CD4-positive, alpha-beta T cell treated with Interleukin-21 for 1 hour (primary cell): ENCODE results near the gene ZNF44.

Experiments used
- DNase-seq: peaks from one replicate; pipeline ENCODE4 v3.0.0-alpha.2; 2020

ZNF44 gene

DNA sequence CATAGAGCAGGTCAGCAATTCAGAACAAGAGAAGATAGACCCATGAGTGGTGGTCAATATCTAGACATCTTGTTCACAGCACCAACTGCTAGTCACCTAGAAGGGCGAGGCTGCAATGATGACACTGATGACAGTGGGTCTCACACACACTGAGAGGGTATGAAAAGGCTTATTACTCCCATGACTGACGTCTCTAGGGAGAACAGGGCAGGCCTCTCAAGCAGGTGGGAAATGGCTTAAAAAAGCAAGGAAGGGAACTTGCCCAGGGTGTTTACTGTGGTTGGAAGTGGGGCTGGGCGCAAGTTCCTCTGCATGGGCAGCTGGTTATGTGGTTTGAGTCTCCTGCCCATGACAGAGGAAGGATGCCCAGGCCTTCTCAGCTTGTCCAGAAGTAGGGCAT is 33.8 kb downstream of the ZNF44 start:
- DNase-seq = no peak

GRCh38 chr19:12260236-12260635 is 34.4 kb downstream of the ZNF44 start:
- no peak for DNase-seq

- no peak for DNase-seq
Observed at GRCh38 chr19:12255372-12255771, 39.3 kb downstream of the ZNF44 start.

DNA sequence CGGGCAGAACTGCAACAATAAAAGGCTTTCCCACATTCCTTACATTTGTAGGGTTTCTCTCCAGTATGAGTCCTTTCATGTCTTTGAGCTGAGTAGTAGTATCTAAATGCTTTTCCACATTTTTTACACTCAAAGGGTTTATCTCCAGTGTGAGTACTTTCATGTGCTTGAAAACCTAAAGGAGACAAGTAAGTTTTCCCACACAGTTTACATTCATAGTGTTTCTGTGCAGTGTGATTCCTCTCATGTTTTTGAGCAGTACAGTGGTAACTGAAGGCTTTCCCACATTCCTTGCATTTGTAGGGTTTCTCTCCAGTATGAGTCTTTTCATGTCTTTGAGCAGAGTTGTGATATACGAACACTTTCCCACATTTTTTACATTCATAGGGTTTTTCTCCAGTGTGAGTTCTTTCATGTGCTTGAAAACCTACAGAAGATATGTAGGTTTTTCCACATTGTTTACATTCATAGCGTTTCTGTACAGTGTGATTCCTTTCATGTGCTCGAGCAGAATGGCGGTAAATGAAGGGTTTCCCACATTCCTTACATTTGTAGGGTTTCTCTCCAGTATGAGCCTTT is 47.0 kb downstream of the ZNF44 start:
- DNase-seq = no peak

DNA sequence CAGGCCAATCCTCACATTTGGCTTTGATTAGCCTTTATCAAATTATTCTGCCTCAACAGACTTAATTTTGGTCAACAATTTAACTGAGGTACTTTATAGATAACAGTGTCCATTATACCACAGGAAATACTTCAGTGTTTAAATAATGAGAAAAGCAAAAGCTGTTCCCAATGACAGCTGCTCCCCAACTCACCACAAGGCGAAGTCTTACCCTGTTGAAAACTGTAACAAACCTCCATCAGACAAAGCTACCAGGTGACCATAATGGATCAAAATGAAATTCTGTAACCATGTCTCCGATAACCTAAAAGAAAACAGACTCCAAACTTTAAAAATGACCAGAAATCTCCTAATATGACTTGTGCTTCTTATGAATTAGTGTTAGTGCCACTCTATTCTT is 50.3 kb downstream of the ZNF44 start:
- no peak for DNase-seq

GRCh38 chr19:12237143-12237839 is 57.4 kb downstream of the ZNF44 start:
- no peak for DNase-seq

GRCh38 chr19:12232961-12233360 is 61.7 kb downstream of the ZNF44 start:
- no peak for DNase-seq

DNA sequence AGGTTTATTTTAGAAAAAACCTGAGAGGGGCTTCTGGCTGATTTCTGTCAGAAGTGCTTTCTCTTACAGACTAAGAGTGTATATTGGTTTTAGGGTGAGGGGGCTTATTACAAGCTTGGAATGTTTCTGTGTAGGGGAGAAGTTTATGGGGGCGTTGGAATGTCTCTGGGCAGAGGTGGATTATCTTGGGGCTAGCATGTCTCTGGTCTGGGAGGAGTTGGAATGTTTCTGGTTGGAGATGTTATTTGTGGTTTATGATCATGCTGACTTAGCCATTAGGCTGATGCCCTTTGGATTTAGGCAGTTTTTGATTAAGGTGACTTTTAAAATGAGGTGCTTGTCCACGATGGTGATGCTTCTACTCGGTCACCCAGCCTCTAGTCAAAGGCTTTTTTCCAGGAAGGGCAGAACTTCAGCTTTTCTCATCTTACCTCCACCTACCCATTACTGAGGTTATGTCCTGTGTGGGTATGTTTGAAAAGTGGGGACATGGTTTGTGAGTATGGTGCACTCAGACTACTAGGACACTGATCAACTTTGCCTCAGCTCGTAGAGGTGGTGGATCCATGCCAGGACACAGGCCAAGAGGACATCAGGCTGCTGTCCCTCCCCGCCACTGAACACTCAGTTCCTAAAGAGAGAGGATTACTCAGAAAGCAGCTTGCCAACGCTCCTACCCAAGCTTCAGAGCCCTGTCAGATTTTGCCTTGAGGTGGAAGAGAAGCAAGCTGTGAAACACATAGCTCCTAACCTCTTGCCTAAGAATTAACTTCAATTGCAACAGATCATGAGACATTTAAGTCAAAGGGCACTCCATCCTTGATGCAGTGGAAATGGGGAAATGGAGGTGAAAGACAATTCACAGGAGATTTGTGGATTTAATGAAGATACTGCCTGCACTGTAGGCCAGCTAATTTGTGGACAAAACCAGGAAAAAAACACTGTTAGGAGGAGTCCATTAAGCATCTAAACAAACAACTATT is 63.6 kb downstream of the ZNF44 start:
- DNase-seq = no peak

- DNase-seq = no peak
Observed at GRCh38 chr19:12229990-12230389, 64.7 kb downstream of the ZNF44 start.

GRCh38 chr19:12224676-12225075 is 70.0 kb downstream of the ZNF44 start:
- no peak for DNase-seq

DNA sequence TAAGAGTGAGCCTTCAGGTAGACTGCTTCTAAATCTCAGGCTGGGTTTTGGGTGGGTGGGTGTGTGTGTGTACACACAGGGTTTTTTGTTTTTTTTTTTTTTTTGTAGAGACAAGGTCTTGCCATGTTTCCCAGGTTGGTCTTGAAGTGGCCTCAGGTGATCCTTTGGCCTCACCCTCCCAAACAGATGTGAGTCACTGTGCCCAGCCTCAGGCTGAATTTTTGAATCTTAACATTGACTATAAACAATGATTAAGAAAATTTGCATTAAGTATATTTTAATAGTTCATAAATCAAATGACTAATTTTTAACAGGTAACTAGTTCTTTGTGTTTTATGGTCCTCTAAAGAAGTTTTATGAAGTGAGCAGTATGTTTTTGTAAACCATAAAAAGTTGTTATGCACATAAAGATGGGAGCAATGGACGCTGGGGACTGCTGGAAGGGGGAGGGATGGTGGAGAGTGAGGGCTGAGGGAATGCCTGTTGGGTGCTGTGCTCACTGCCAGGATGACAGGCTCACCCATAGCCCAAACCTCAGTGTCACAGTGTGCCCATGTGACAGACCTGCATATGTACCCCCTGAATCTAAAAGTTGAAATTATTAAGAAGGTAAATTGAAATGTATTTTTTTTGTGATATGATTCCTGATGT is 71.6 kb downstream of the ZNF44 start:
- DNase-seq = no peak
